ENCODE data around the gene RNF217.

Gene RNF217

GRCh38 chr6:125095580-125096301 lies 133.5 kb downstream of the RNF217 start:
- TF ChIP-seq CTCF (conservative IDR thresholded peaks at IDR 0.05; ENCODE audit: low read length) = no peak
- no peak for TF ChIP-seq EZH2phosphoT487 (IDR thresholded peaks at IDR 0.05; ENCODE audit: borderline replicate concordance)
- Histone ChIP-seq H3K9me2 (replicated peaks; ENCODE audit: low read depth, low read length) (no peaks in the 10 kb centered on the region), H3K4me3 (ENCODE audit: low read length, poor library complexity, severe bottlenecking) (no peak overlapping the region), H3K4me2 (ENCODE audit: low read depth, low read length, poor library complexity, severe bottlenecking) (no peak overlapping the region), H3K79me2 (ENCODE audit: insufficient read depth, low read length) (no peaks in the 10 kb centered on the region), H4K20me1 (ENCODE audit: insufficient read depth, low read length, poor library complexity, severe bottlenecking) (no peaks in the 10 kb centered on the region), H3K9me3 (ENCODE audit: insufficient read depth, low read depth, low read length) (no peaks in the 10 kb centered on the region), H3F3A (ENCODE audit: low read depth) (no peaks in the 10 kb centered on the region), H3K4me1 (ENCODE audit: insufficient read depth, low read length, poor library complexity, severe bottlenecking) (no peaks in the 10 kb centered on the region), H2AFZ (ENCODE audit: low read length) (no peak overlapping the region), H3K36me3 (ENCODE audit: insufficient read depth, low read length) (no peaks in the 10 kb centered on the region), H3K9ac (ENCODE audit: low read depth, low read length, poor library complexity, severe bottlenecking) (no peak overlapping the region), H3K27me3 (ENCODE audit: insufficient read depth, low read length, poor library complexity, severe bottlenecking) (no peaks in the 10 kb centered on the region)

- Histone ChIP-seq H3K4me3 (ENCODE audit: low read length, poor library complexity, severe bottlenecking) (no peak overlapping the region), H3F3A (ENCODE audit: low read depth) (no peaks in the 10 kb centered on the region), H3K79me2 (ENCODE audit: insufficient read depth, low read length) (no peaks in the 10 kb centered on the region), H3K36me3 (ENCODE audit: insufficient read depth, low read length) (no peaks in the 10 kb centered on the region), H3K9me3 (ENCODE audit: insufficient read depth, low read depth, low read length) (no peaks in the 10 kb centered on the region), H4K20me1 (ENCODE audit: insufficient read depth, low read length, poor library complexity, severe bottlenecking) (no peaks in the 10 kb centered on the region), H3K9me2 (replicated peaks; ENCODE audit: low read depth, low read length) (no peaks in the 10 kb centered on the region), H3K4me1 (ENCODE audit: insufficient read depth, low read length, poor library complexity, severe bottlenecking) (no peaks in the 10 kb centered on the region), H3K9ac (ENCODE audit: low read depth, low read length, poor library complexity, severe bottlenecking) (no peak overlapping the region), H3K27me3 (ENCODE audit: insufficient read depth, low read length, poor library complexity, severe bottlenecking) (no peaks in the 10 kb centered on the region), H2AFZ (ENCODE audit: low read length) (no peak overlapping the region), H3K4me2 (ENCODE audit: low read depth, low read length, poor library complexity, severe bottlenecking) (no peak overlapping the region)
- TF ChIP-seq CTCF (conservative IDR thresholded peaks at IDR 0.05; ENCODE audit: low read length) (no peak), EZH2phosphoT487 (IDR thresholded peaks at IDR 0.05; ENCODE audit: borderline replicate concordance) (no peak)
Measured at GRCh38 chr6:125097186-125097585, 134.9 kb downstream of the RNF217 start.

- no peak for TF ChIP-seq EZH2phosphoT487 (IDR thresholded peaks at IDR 0.05; ENCODE audit: borderline replicate concordance)
- no peak for TF ChIP-seq CTCF (conservative IDR thresholded peaks at IDR 0.05; ENCODE audit: low read length)
- H3K4me2 ChIP-seq (ENCODE audit: low read depth, low read length, poor library complexity, severe bottlenecking) = no peak overlapping the region
- H3K9ac ChIP-seq (ENCODE audit: low read depth, low read length, poor library complexity, severe bottlenecking) = no peak overlapping the region
- H3K36me3 ChIP-seq (ENCODE audit: insufficient read depth, low read length) = no peaks in the 10 kb centered on the region
- H3K4me3 ChIP-seq (ENCODE audit: low read length, poor library complexity, severe bottlenecking) = no peak overlapping the region
- H3K9me3 ChIP-seq (ENCODE audit: insufficient read depth, low read depth, low read length) = no peaks in the 10 kb centered on the region
- no peaks in the 10 kb centered on the region for H3K4me1 ChIP-seq (ENCODE audit: insufficient read depth, low read length, poor library complexity, severe bottlenecking)
- H3K79me2 ChIP-seq (ENCODE audit: insufficient read depth, low read length) = no peaks in the 10 kb centered on the region
- no peak overlapping the region for H2AFZ ChIP-seq (ENCODE audit: low read length)
- no peaks in the 10 kb centered on the region for H3F3A ChIP-seq (ENCODE audit: low read depth)
- H4K20me1 ChIP-seq (ENCODE audit: insufficient read depth, low read length, poor library complexity, severe bottlenecking) = no peaks in the 10 kb centered on the region
- H3K27me3 ChIP-seq (ENCODE audit: insufficient read depth, low read length, poor library complexity, severe bottlenecking) = no peaks in the 10 kb centered on the region
- no peaks in the 10 kb centered on the region for H3K9me2 ChIP-seq (replicated peaks; ENCODE audit: low read depth, low read length)
Measured at GRCh38 chr6:125098253-125098652, 136.0 kb downstream of the RNF217 start.

Data from Loucy (cell line).